HepG2 (cell line): Measurements from ENCODE around the gene NEAT1. TPM values are rescaled to one million over a fixed set of nuclear protein-coding genes. Genes with fewer than 3 reads are reported as not detected.

Source experiments
- CERS6 ChIP-seq: sonication (generic); formaldehyde crosslinking; IDR thresholded peaks from 2 replicates; pipeline ENCODE4 v1.5.0; 2020; ENCODE audit warnings: missing genetic modification reagents
- GABPB1 ChIP-seq: IDR thresholded peaks from 2 replicates; pipeline ENCODE4 v1.6.1; 2016; ENCODE audit warnings: mild to moderate bottlenecking, missing genetic modification reagents, moderate library complexity, missing compliant biosample characterization
- HMGXB4 ChIP-seq, 2 experiments: sonication (generic) in 1 of 2; formaldehyde crosslinking in 1 of 2; IDR thresholded peaks; 2 replicates each; pipeline versions ENCODE4 v1.4.0 to v1.6.1; 2018 to 2020; ENCODE audit warnings: missing genetic modification reagents in 2 of 2, borderline replicate concordance in 1 of 2, low read depth in 1 of 2, mild to moderate bottlenecking in 1 of 2, missing biosample characterization in 1 of 2
- HOXA3 ChIP-seq: sonication (generic); formaldehyde crosslinking; IDR thresholded peaks from 2 replicates; pipeline ENCODE4 v1.5.0; 2020; ENCODE audit warnings: missing genetic modification reagents
- KLF15 ChIP-seq: sonication (generic); formaldehyde crosslinking; IDR thresholded peaks from 2 replicates; pipeline ENCODE4 v1.8.1; 2023; ENCODE audit warnings: borderline replicate concordance, mild to moderate bottlenecking, inconsistent platforms, missing genetic modification reagents, mixed read lengths
- NCOR1 ChIP-seq: fragments of 200-600 bp; sonication (generic); IDR thresholded peaks from 2 replicates; pipeline ENCODE4 v1.7.0; 2017; ENCODE audit warnings: antibody characterized with exemption, low read length, borderline replicate concordance
- NFATC3 ChIP-seq: sonication (generic); formaldehyde crosslinking; IDR thresholded peaks from 2 replicates; pipeline ENCODE4 v1.5.1; 2020; ENCODE audit warnings: mild to moderate bottlenecking, missing genetic modification reagents
- NR2C2 ChIP-seq: sonication (generic); formaldehyde crosslinking; IDR thresholded peaks from 2 replicates; pipeline ENCODE4 v1.4.0; 2020; ENCODE audit warnings: missing genetic modification reagents, mild to moderate bottlenecking, moderate library complexity, borderline replicate concordance
- PHF20 ChIP-seq: sonication (generic); formaldehyde crosslinking; IDR thresholded peaks from 2 replicates; pipeline ENCODE4 v1.5.0; 2020; ENCODE audit warnings: mild to moderate bottlenecking, missing genetic modification reagents
- PITX1 ChIP-seq: sonication (generic); formaldehyde crosslinking; IDR thresholded peaks from 2 replicates; pipeline ENCODE4 v1.5.1; 2020; ENCODE audit warnings: mild to moderate bottlenecking, missing genetic modification reagents
- PRMT3 ChIP-seq: sonication (generic); formaldehyde crosslinking; IDR thresholded peaks from 2 replicates; pipeline ENCODE4 v1.8.1; 2022; ENCODE audit warnings: low read depth, mild to moderate bottlenecking, moderate library complexity, missing genetic modification reagents, borderline replicate concordance
- SMARCC2 ChIP-seq: fragments of 450-650 bp; IDR thresholded peaks from 2 replicates; pipeline ENCODE4 v1.6.1; 2017; ENCODE audit warnings: antibody characterized with exemption, mild to moderate bottlenecking
- SNRNP70 ChIP-seq: fragments of 200-400 bp; formaldehyde crosslinking; IDR thresholded peaks from 2 replicates; pipeline ENCODE4 v1.6.1; 2017; ENCODE audit warnings: mild to moderate bottlenecking, low read depth, low read length, moderate library complexity
- SRY ChIP-seq: sonication (generic); formaldehyde crosslinking; IDR thresholded peaks from 2 replicates; pipeline ENCODE4 v1.8.0; 2022; ENCODE audit warnings: mild to moderate bottlenecking, missing genetic modification reagents
- TMF1 ChIP-seq: sonication (generic); formaldehyde crosslinking; IDR thresholded peaks from 2 replicates; pipeline ENCODE4 v1.8.1; 2022; ENCODE audit warnings: low read depth, missing genetic modification reagents
- ZFP37 ChIP-seq: sonication (generic); formaldehyde crosslinking; IDR thresholded peaks from 2 replicates; pipeline ENCODE4 v1.4.0; 2020; ENCODE audit warnings: missing genetic modification reagents, borderline replicate concordance
- ZFYVE20 ChIP-seq: sonication (generic); formaldehyde crosslinking; IDR thresholded peaks from 2 replicates; pipeline ENCODE4 v1.8.0; 2023; ENCODE audit warnings: low read depth, mild to moderate bottlenecking, moderate library complexity, missing genetic modification reagents, borderline replicate concordance
- ZIK1 ChIP-seq: sonication (generic); formaldehyde crosslinking; IDR thresholded peaks from 2 replicates; pipeline ENCODE4 v1.5.0; 2020; ENCODE audit warnings: mild to moderate bottlenecking, low read depth, missing genetic modification reagents, borderline replicate concordance
- ZNF605 ChIP-seq: sonication (generic); formaldehyde crosslinking; IDR thresholded peaks from 2 replicates; pipeline ENCODE4 v1.8.0; 2022; ENCODE audit warnings: mild to moderate bottlenecking, missing genetic modification reagents
- ZNF780A ChIP-seq: sonication (generic); formaldehyde crosslinking; IDR thresholded peaks from 2 replicates; pipeline ENCODE4 v1.8.0; 2022; ENCODE audit warnings: mild to moderate bottlenecking, missing genetic modification reagents, moderate library complexity
- ZNF781 ChIP-seq: sonication (generic); formaldehyde crosslinking; IDR thresholded peaks from 2 replicates; pipeline ENCODE4 v1.5.1; 2020; ENCODE audit warnings: borderline replicate concordance, mild to moderate bottlenecking, missing genetic modification reagents; ENCODE audit errors: not compliant biosample characterization
- ZNF83 ChIP-seq: sonication (generic); formaldehyde crosslinking; IDR thresholded peaks from 2 replicates; pipeline ENCODE4 v1.4.0; 2020; ENCODE audit warnings: missing genetic modification reagents, mild to moderate bottlenecking, borderline replicate concordance
- ZNF878 ChIP-seq: sonication (generic); formaldehyde crosslinking; IDR thresholded peaks from 2 replicates; pipeline ENCODE4 v1.8.1; 2023; ENCODE audit warnings: mild to moderate bottlenecking, missing genetic modification reagents, moderate library complexity
- polyA plus RNA-seq, 8 experiments: library from polyadenylated mRNA; depleted of rRNA in 3 of 8; stranded (reverse) in 7 of 8; unstranded in 1 of 8; fragments of >200 nt; fragmentation: Illumina TruSeq in 4 of 8; extraction: Trizol in 4 of 8; gene quantifications; 2 replicates each; pipeline versions ENCODE4 v1.2.1 to v1.2.3, GENCODE V29; 2011 to 2016; ENCODE audit warnings: low read depth in 4 of 8, missing spikeins in 1 of 8, mixed read lengths in 1 of 8; ENCODE audit not compliant: insufficient read depth in 1 of 8
- total RNA-seq, 5 experiments: library from RNA; depleted of rRNA; stranded (reverse); fragments of >200 nt; fragmentation: Illumina TruSeq; extraction: Trizol; gene quantifications; 2 replicates each; pipeline ENCODE4 v1.2.3, GENCODE V29; 2016; ENCODE audit warnings: low read depth in 1 of 5
- TF ChIP-seq, protein P1 (sequence below): sonication (generic); formaldehyde crosslinking; IDR thresholded peaks from 2 replicates; pipeline ENCODE4 v1.4.0; 2020; ENCODE audit warnings: mild to moderate bottlenecking, missing genetic modification reagents

The NEAT1 gene
- total and polyA plus RNA-seq, 2 of the 13 experiments (the other 11 are each of a cell fraction or from before 2014, with no cell fraction given): 20.5 to 41.2 TPM

DNA sequence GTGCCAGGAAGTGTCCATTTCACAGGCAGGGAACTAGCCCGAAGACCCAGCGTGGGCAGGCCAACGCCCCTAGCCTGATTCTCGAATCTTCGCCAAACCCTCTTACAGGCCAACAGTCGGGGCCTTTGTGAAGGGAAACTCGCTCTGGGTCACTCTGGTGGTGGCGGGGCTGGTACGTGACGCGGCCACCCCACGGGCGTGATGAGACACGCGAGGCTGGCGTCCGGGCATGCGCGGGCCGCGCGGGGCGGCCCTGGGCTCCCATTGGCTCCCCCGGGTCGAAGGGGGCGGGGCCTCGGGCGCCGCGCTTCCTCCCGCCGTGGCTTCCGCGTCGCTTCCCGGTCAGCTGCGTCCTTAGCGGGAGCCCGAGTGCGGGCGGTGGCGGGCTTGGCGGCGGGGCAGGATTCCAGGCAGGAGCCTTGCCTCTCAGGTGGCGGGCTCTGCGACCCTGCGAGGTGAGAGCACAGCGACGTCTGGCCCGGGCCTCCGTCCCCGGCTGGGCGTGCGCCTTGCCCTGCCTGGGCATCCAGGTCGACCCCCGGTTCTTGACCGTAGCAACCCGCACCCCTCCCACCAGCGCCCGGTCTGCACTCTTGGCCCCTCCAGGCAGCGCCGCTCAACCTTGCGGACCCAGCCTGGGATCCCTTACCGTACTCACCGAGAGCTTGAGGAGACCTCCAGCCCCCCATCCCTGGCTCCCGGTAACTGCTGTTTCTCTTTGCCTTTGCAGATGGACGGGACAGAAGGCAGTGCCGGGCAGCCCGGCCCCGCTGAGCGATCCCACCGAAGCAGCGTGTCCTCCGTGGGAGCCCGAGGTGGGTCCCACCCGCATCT is 36.1 kb upstream of the NEAT1 start, which contains the start of gene FRMD8 (continued):
- no peak for TF ChIP-seq NCOR1
- no peak for TF ChIP-seq KLF15 (CRISPR knock-in tag)
- no peak for TF ChIP-seq ZFYVE20 (CRISPR knock-in tag)
- peak; percentile 85 for TF ChIP-seq GABPB1
- no peak for TF ChIP-seq ZNF878 (CRISPR knock-in tag)
- peak; percentile 44; the same call in 1 of the 2 replicates for TF ChIP-seq HOXA3 (CRISPR knock-in tag)
- no peak for TF ChIP-seq ZIK1
- TF ChIP-seq ZNF605 (CRISPR knock-in tag): peak; percentile 71
- TF ChIP-seq CERS6 (CRISPR knock-in tag): no peak
- TF ChIP-seq PITX1 (CRISPR knock-in tag): no peak; the same call in 1 of the 2 replicates
- TF ChIP-seq ZNF83: peak; percentile 54; the same call in 1 of the 2 replicates
- no peak for TF ChIP-seq NFATC3 (CRISPR knock-in tag)
- TF ChIP-seq SMARCC2: no peak
- TF ChIP-seq PRMT3 (CRISPR knock-in tag): no peak
- peak in 1 of 2 experiments; percentile 83; a peak in 2 of 4 replicates for TF ChIP-seq HMGXB4 (CRISPR knock-in tag; IDR thresholded peaks at IDR 0.05; ENCODE audit: borderline replicate concordance in 1 of 2, low read depth in 1 of 2)
- TF ChIP-seq, protein P1, sequence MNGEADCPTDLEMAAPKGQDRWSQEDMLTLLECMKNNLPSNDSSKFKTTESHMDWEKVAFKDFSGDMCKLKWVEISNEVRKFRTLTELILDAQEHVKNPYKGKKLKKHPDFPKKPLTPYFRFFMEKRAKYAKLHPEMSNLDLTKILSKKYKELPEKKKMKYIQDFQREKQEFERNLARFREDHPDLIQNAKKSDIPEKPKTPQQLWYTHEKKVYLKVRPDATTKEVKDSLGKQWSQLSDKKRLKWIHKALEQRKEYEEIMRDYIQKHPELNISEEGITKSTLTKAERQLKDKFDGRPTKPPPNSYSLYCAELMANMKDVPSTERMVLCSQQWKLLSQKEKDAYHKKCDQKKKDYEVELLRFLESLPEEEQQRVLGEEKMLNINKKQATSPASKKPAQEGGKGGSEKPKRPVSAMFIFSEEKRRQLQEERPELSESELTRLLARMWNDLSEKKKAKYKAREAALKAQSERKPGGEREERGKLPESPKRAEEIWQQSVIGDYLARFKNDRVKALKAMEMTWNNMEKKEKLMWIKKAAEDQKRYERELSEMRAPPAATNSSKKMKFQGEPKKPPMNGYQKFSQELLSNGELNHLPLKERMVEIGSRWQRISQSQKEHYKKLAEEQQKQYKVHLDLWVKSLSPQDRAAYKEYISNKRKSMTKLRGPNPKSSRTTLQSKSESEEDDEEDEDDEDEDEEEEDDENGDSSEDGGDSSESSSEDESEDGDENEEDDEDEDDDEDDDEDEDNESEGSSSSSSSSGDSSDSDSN (CRISPR knock-in tag): peak; percentile 71
- peak; percentile 59 for TF ChIP-seq PHF20 (CRISPR knock-in tag)
- no peak for TF ChIP-seq ZNF781 (CRISPR knock-in tag)
- no peak for TF ChIP-seq TMF1 (CRISPR knock-in tag)
- 0 out of 2 replicates have a peak, but pooled peaks have one; percentile 24 for TF ChIP-seq ZFP37 (CRISPR knock-in tag)
- TF ChIP-seq SNRNP70: no peak
- TF ChIP-seq ZNF780A (CRISPR knock-in tag): no peak
- peak; percentile 77; the same call in 1 of the 2 replicates for TF ChIP-seq SRY (CRISPR knock-in tag)
- TF ChIP-seq NR2C2 (CRISPR knock-in tag): peak; percentile 32; the same call in 1 of the 2 replicates
